ENCODE results near the gene TMEM130. TPM values are rescaled to one million over a fixed set of nuclear protein-coding genes. Genes with fewer than 3 reads are reported as not detected.

The TMEM130 gene
- not detected in 2 replicates for total RNA-seq

GRCh38 chr7:98869597-98870120 lies at the start of gene TMEM130:
TMEM130 (minus strand) TSS chr7:98870014; CDS start chr7:98869861, 153 bp downstream.

GRCh38 chr7:98878365-98879197 lies 8.8 kb upstream of the TMEM130 start, which contains the start of gene TRRAP:
TRRAP (plus strand) TSS chr7:98878532; CDS start chr7:98881151, 2,619 bp downstream.

Other genes starting within 250 kb of the TMEM130 start
- 10.5 and 11.4 TPM in 2 replicates for gene TRRAP, start 8.5 kb upstream of the TMEM130 start, total RNA-seq

Measured in hair follicular keratinocyte (primary cell).